HG03196 (cell line): ENCODE results near the gene IL36A.

Experiments
- ATAC-seq: cut with Tn5 transposase; IDR thresholded peaks from one replicate; pipeline ENCODE4 v1.9.1; 2021; ENCODE audit not compliant: unreplicated experiment

Gene IL36A

DNA sequence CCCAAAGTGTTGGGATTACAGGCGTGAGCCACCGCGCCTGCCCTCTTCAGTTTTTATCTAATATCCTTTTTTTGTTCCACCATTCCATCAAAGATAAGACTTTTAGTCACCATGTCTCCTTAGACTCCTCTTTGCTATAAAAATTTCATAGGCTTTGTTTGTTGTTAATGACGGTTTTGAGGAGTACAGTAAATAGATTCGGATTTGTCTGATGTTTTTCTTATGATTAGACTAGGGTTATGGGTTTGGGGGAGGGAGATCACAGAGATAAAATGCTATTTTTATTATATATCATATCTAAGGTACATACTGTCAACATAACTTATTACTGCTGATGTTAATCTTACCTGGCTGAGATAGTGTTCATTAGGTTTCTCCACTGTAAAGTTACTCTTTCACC, 41.2 kb downstream of the IL36A start:
- ATAC-seq, result no peak

DNA sequence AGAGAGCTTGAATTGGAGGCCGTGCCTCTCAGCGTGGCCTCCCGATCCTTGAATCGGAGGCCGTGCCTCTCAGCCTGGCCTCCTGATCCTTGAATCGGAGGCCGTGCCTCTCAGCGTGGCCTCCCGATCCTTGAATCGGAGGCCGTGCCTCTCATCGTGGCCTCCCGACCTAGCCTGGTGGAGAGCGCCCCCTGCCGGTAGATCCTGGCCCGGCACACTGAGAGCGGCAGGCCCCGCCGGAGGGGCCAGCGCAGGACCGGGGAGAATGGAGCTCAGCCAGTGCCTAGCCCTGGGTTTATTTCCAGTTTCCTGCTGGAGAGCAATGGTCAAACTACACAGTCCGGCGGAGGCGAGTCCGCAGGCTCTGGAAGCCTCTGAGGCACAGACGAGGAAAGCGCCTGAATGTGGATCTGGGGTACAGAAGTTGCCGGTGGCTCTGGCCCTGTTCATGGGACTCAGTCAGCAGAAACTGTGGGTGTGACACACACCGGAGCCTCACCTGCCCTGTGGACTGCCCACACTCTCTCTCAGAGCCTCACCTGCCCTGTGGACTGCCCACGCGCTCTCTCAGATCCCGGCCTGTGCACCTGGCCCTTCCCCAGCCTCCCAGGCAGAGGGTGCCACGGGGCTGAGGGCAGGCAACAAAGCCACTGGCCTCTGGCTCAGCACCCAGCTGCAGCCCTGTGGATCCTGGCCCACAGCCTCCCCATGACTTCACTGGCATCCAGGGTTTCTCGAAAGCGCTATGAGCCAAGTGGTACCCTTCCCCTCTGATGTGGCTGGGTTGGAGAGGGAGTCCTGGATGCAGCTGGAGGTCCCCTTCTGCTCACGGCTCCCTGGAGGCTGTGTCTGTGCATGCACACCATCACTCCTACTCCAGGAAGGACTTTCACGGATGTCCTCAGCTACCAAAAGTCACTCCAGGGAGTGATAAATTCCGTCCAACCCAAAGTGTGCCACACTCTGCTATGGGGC, 45.9 kb downstream of the IL36A start:
- ATAC-seq, result no peak

DNA sequence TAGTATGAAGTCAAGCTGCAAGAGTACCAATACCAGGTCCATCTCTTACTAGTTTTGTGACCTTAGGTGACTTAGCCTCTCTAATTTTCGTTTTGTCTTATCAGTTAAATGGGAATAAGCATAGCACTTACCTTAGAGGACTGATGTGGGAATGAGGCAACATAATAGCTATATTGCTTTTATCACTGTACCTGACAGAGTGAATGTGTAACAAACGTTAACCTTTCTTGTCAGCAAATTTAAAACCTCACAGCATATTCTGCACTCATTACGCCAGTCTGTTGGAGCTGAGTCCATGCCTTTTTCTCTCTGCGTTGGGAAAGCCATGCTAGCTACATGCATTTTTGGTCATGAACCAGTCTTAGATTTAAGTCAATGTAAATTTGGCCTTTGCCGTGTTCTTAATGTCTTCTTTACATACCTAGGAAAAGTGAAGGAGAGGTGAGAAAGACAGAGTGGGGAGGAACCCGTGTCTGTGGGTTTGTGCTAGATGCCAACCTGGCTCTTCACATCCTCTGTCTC, 47.2 kb downstream of the IL36A start, which contains the start of gene IL36B:
Gene IL36B, minus strand, starts transcription at position 472 of the 522 bp plus-strand sequence.
- ATAC-seq, result no peak

DNA sequence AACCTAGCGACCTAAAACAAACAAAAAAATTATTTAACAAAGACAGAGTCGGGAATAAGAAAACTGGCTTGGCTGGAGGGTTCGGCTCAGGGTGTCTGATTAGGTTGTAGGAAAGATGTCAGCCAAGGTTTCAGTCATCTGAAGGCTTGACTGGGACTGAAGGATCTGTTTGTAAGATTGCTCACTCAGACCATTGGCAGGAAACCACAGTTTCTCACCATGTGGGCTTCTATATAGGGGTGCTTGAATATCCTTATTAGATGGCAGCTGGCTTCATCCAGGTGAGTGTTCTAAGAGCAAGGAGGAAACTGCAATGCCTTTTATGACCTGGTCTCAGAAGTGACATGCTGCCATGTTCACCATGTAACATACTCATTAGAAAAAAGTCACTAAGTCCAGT, 48.4 kb downstream of the IL36A start:
- ATAC-seq, result no peak

DNA sequence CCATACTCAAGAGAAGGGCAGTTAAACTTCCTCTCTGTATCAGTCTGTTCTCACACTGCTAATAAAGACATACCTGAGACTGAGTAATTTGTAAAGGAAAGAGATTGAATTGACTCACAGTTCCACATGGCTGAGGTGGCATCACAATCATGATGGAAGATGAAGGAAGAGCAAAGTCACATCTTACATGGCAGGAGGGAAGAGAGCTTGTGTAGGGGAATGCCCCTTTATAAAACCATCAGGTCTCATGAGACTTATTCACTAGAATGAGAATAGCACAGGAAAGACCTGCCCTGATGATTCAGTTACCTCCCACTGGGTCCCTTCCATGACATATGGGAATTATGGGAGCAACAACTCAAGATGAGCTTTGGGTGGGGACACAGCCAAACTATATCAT, 48.8 kb downstream of the IL36A start:
- no peak for ATAC-seq

DNA sequence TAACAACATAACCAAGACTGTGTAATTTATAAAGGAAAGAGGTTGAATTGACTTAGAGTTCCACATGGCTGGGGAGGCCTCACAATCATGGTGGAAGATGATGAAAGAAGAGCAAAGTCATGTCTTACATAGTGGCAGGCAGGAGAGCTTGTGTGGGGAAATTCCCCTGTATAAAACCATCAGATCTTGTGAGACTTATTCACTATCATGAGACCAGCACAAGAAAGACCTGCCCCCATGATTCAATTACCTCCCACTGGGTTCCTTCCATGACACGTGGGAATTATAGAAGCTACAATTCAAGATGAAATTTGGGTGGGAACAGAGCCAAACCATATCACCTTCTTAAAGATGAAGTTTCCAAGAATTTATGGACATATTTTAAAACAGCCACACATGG, 51.3 kb downstream of the IL36A start:
- no peak for ATAC-seq

DNA sequence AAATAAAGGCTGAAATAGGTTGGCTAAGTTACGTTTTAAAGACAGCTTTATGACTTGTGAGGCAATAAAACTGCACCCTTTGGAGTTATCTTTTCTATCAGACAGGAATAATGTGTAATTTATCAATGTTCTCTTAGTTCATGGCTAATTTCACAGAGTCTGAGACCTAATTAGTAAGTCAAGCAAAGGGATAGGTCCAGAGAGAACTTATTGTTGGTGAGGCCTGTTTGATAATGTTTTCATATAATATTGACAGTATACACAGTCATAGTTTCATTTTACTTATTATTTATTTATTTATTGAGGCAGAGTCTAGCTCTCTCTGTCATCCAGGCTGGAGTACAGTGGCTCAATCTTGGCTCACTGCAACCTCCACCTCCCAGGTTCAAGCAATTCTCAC, 51.9 kb downstream of the IL36A start:
- no peak for ATAC-seq
